GM10266 (cell line): ENCODE measurements around the gene MKI67.

Experiments used
- DNase-seq: peaks from one replicate; pipeline ENCODE4 v3.0.0; 2012; ENCODE audit errors: extremely low spot score
- TF ChIP-seq, protein P1 (sequence below): IDR thresholded peaks from 2 replicates; pipeline ENCODE4 v1.5.1; 2012; ENCODE audit warnings: mild to moderate bottlenecking, low read depth; ENCODE audit not compliant: control insufficient read depth, insufficient read depth; ENCODE audit errors: missing control alignments

The MKI67 gene

DNA sequence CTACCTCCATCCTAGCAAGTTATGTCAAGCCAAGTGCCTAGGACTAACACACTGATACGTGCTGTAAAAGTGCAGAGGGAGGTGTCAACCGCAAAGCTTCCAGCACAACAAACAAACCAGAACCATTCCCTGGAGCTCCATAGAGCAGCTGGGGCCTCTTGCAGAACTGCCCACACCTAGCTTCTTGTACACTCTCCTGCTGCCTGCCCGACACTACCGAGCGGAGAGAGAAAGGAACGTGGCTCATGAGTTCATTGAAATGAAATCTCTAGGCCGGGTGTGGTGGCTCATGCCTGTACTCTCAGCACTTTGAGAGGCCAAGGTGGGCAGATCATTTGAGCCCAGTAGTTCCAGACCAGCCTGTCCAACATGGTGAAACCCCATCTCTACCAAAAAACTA lies 73.5 kb downstream of the MKI67 start:
- TF ChIP-seq, protein P1, sequence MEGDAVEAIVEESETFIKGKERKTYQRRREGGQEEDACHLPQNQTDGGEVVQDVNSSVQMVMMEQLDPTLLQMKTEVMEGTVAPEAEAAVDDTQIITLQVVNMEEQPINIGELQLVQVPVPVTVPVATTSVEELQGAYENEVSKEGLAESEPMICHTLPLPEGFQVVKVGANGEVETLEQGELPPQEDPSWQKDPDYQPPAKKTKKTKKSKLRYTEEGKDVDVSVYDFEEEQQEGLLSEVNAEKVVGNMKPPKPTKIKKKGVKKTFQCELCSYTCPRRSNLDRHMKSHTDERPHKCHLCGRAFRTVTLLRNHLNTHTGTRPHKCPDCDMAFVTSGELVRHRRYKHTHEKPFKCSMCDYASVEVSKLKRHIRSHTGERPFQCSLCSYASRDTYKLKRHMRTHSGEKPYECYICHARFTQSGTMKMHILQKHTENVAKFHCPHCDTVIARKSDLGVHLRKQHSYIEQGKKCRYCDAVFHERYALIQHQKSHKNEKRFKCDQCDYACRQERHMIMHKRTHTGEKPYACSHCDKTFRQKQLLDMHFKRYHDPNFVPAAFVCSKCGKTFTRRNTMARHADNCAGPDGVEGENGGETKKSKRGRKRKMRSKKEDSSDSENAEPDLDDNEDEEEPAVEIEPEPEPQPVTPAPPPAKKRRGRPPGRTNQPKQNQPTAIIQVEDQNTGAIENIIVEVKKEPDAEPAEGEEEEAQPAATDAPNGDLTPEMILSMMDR: no peak
- DNase-seq: no peak

DNA sequence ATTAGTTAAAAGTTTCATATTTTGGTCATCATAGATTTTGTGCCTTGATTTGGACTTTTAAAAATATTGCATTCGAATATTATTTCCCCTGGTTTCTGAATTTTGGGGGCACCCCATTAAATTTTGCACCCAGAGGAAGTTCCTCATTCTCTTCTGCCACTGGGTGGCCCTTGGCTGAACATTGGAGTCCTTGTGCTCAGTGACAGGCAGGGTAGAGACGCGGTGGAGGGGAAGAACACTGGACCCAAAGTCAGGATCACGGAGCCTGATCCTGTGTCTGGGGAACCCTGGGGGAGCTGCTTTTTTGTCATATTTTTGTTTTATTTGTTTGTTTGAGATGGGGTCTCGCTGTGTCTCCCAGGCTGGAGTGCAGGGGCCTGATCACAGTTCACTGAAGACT lies 74.7 kb downstream of the MKI67 start:
- no peak for DNase-seq
- TF ChIP-seq, protein P1: no peak

DNA sequence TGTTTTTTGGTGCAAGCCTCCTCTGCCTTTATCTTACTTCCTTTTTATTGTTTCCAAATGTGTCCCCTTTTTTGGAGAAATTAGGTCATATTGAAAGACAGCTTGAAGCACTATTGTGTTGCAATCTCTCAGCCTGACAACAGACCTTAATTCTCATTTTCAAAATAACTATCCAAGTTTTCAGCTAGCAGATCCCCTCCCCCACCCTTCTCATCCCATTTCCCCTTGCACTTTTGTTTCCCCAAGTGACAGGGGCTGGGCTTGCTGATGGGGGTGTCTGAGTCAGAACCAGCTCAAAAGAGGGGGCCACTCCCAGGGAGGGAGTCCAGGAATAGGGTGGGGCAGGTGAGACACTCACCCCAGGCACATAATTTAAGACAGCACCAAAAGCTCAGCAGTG lies 75.3 kb downstream of the MKI67 start:
- no peak for DNase-seq
- TF ChIP-seq, protein P1: no peak

DNA sequence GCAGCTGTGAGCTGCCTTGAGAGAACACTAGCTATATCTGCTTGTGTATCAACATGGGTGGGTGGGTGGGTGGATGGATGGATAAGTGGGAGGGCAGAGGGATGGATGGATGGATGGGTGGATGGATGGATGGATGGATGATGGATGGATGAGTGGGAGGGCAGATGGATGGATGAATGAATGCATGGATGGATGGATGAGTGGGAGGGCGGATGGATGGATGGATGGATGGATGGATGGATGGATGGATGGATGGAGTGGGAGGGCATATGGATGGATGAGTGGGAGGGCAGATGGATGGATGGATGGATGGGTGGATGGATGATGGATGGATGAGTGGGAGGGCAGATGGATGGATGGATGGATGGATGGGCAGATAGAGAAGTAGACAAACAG lies 76.1 kb downstream of the MKI67 start:
- TF ChIP-seq, protein P1: no peak
- DNase-seq: no peak

DNA sequence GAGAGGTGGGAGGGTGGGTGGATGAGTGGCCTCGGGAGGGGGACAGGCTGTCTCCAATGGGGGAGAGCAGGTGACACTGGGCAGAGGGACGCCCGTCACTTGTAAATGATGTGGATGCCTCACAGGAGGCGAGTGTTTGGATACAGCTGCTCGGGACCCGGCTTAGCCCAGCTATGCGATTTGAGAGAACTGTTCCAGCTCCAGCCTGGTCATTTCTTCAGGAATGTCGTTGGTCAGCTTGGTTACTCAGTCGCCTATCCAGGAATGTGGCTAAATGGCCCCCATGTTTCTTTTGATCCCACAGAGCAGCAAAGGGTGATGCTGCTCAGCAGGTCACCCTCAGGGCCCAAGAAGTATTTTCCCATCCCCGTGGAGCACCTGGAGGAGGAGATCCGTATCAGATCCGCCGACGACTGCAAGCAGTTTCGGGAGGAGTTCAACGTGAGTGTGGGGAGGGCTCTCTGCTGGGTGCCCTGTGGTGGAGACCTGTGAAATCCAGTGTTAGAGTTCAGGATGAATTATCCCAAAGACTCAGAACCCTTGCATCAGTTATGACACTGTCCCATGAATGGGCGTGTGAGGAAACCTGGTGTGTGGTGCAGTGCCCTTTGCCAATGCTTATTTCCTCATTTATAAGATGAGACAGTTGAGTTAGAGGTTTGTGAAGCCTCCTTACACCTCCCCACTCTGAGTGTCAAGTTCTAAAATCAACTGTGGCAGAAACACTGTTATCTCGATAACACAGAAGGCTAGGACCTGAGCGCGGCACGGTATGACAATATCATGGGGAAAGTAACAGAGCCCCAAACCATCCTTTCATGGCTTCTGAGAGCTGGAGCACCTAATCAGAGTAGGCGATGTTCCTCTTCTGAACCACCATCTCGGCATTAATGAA lies 76.8 kb downstream of the MKI67 start:
- no peak for DNase-seq
- TF ChIP-seq, protein P1: no peak

DNA sequence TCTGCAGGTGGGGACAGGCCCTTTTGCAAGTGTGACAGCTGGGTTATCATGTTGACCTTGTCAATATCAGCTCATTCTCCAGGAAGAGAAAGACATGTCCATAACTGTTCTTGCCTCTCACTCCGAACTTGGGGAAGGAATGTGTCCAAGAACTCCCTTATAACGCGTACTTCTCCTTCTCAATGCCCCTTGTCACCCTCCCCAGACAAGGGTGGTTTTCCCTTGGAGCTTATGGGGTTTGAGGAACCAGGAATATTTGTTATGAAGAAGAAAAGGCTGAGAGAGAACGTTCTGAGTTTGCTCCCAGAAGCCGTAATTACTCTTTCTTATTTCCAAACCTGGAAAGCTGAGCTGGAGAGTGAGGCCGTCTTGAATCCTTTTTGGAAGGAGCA lies 77.4 kb downstream of the MKI67 start:
- TF ChIP-seq, protein P1: no peak
- no peak for DNase-seq
